ENCODE data around the gene TRPV2.

The TRPV2 gene

DNA sequence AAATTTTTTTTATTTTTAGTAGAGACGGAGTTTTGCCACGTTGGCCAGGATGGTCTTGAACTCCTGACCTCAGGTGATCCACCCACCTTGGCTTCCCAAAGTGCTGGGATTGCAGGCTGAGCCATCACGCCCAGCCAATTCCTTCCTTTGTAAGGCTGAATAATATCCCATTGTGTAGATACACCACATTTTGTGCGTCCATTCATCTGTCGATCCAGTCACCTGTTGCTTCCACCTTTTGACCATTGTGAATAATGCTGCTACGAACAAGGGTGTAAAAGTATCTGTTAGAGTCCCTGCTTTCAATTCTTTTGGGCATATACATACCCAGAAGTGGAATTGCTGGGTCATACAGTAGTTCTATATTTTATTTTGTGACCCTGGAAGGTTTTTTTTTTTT, 15.3 kb downstream of the TRPV2 start:
- DNase-seq (ENCODE audit: low spot score): no peak
- in situ Hi-C loops (cut with MboI; ENCODE audit: low sequenced_read_pairs, unreplicated experiment): no loop called here
- no peak for TF ChIP-seq CTCF (IDR thresholded peaks at IDR 0.05; ENCODE audit: borderline replicate concordance, control extremely low read depth, extremely low read depth, insufficient read depth, missing control alignments)

DNA sequence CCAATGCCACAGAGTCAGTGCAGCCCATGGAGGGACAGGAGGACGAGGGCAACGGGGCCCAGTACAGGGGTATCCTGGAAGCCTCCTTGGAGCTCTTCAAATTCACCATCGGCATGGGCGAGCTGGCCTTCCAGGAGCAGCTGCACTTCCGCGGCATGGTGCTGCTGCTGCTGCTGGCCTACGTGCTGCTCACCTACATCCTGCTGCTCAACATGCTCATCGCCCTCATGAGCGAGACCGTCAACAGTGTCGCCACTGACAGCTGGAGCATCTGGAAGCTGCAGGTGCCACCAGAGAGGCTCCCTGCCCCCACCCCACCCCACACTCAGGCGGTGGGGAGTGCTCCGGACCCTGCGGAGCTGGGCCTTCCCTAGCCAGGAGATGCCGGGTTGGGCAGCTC, 16.6 kb downstream of the TRPV2 start:
- no peak for DNase-seq (ENCODE audit: low spot score)
- TF ChIP-seq CTCF (IDR thresholded peaks at IDR 0.05; ENCODE audit: borderline replicate concordance, control extremely low read depth, extremely low read depth, insufficient read depth, missing control alignments): no peak
- in situ Hi-C loops (cut with MboI; ENCODE audit: low sequenced_read_pairs, unreplicated experiment): no loop called here

- TF ChIP-seq CTCF (IDR thresholded peaks at IDR 0.05; ENCODE audit: borderline replicate concordance, control extremely low read depth, extremely low read depth, insufficient read depth, missing control alignments): no peak
- in situ Hi-C loops (cut with MboI; ENCODE audit: low sequenced_read_pairs, unreplicated experiment): no loop called here
- no peak for DNase-seq (ENCODE audit: low spot score)
Measured at GRCh38 chr17:16433514-16433913, 18.1 kb downstream of the TRPV2 start.

DNA sequence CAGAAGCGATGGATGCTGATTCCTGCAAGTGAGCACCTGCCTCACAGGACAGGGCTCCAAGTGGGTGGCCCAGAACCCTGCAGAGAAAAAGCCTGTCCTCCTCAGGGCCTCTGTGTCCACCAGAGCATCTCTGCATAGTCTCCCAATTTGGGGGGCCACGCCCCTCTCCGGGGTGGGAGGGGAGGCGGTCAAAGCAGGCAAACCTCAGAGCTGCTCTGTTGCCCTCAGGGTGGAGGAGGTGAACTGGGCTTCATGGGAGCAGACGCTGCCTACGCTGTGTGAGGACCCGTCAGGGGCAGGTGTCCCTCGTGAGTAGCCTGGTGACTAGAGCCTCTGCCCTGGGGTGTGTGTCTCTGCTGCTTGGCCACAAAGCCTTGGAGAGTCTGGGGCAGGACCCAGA, 19.3 kb downstream of the TRPV2 start:
- TF ChIP-seq CTCF (IDR thresholded peaks at IDR 0.05; ENCODE audit: borderline replicate concordance, control extremely low read depth, extremely low read depth, insufficient read depth, missing control alignments): no peak
- no peak for DNase-seq (ENCODE audit: low spot score)
- in situ Hi-C loops (cut with MboI; ENCODE audit: low sequenced_read_pairs, unreplicated experiment): no loop called here

- in situ Hi-C loops (cut with MboI; ENCODE audit: low sequenced_read_pairs, unreplicated experiment): no loop called here
- DNase-seq (ENCODE audit: low spot score): no peak
- no peak for TF ChIP-seq CTCF (IDR thresholded peaks at IDR 0.05; ENCODE audit: borderline replicate concordance, control extremely low read depth, extremely low read depth, insufficient read depth, missing control alignments)
Measured at GRCh38 chr17:16435925-16436886, 20.8 kb downstream of the TRPV2 start.

DNA sequence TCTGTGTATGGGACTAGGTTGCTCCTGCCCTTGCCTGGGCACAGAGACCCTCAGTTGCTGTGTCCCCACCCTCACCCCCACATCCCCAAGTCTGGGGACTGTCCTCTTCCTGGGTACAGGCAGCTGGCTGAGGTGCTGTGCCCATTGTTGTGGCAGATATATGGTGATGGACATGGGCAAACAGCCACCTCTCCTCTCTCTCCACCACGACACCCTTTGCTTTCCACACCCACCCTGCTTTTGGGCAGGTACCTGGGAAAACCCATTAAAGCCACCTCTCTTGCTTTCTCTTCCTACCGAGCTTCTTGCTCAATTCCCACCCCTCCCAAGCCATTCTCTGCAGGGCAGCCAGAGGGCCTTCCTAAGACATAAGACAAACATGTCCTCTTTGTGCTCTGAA, 21.7 kb downstream of the TRPV2 start:
- in situ Hi-C loops (cut with MboI; ENCODE audit: low sequenced_read_pairs, unreplicated experiment): no loop called here

More for the DNA sequence above, 21.7 kb downstream of the TRPV2 start:
- DNase-seq (ENCODE audit: low spot score): no peak
- TF ChIP-seq CTCF (IDR thresholded peaks at IDR 0.05; ENCODE audit: borderline replicate concordance, control extremely low read depth, extremely low read depth, insufficient read depth, missing control alignments): no peak
